MCF 10A (cell line): ENCODE results near the gene BBS5. TPM values are rescaled to one million over a fixed set of nuclear protein-coding genes. Genes with fewer than 3 reads are reported as not detected.

Experiments used
- BruUV-seq: library from RNA; stranded (reverse); fragments of 400-500 nt; replicated peaks from 2 replicates; lab custom pipeline; 2021; lab: Mats Ljungman, UMichigan
- CTCF ChIA-PET: fragments of 300-600 bp; sonication (Branson Sonifier 250); formaldehyde crosslinking; extraction: SDS; loops from one replicate; lab custom pipeline; 2021; ENCODE audit warnings: antibody characterized with exemption, inconsistent platforms; lab: Yijun Ruan, JAX
- POLR2A ChIA-PET: fragments of 300-600, 350-650 bp; sonication (Branson Sonifier 250); formaldehyde crosslinking; extraction: SDS; loops from one replicate; lab custom pipeline; 2020; ENCODE audit warnings: antibody characterized with exemption, inconsistent platforms; lab: Yijun Ruan, JAX
- DNase-seq: peaks from one replicate; pipeline ENCODE4 v3.0.0-alpha.2; 2018; ENCODE audit not compliant: unreplicated experiment
- H3K27ac Mint-ChIP-seq: one replicate; pipeline ENCODE4 v1.8.0; 2022; ENCODE audit warnings: mild to moderate bottlenecking, low read depth, mixed read lengths; ENCODE audit not compliant: unreplicated experiment
- H3K27me3 Mint-ChIP-seq: one replicate; pipeline ENCODE4 v1.8.0; 2022; ENCODE audit warnings: mixed read lengths; ENCODE audit not compliant: insufficient read depth, unreplicated experiment
- H3K36me3 Mint-ChIP-seq: one replicate; pipeline ENCODE4 v1.8.0; 2022; ENCODE audit warnings: mild to moderate bottlenecking, moderate library complexity, mixed read lengths; ENCODE audit not compliant: insufficient read depth, unreplicated experiment
- H3K4me1 Mint-ChIP-seq: one replicate; pipeline ENCODE4 v1.8.0; 2022; ENCODE audit warnings: mixed read lengths; ENCODE audit not compliant: insufficient read depth, unreplicated experiment
- H3K4me3 Mint-ChIP-seq: one replicate; pipeline ENCODE4 v1.8.0; 2022; ENCODE audit warnings: mild to moderate bottlenecking, moderate library complexity, mixed read lengths; ENCODE audit not compliant: unreplicated experiment
- H3K9me3 Mint-ChIP-seq: one replicate; pipeline ENCODE4 v1.8.0; 2022; ENCODE audit warnings: mixed read lengths; ENCODE audit not compliant: unreplicated experiment
- intact Hi-C: fragments of 100-400 bp; cut with micrococcal nuclease; formaldehyde crosslinking; loops from 2 replicates; pipeline ENCODE4 v1.14.1; 2022
- total RNA-seq: library from RNA; stranded (reverse); gene quantifications from 2 replicates; pipeline ENCODE4 v1.2.3, GENCODE V29; 2022
- TF ChIP-seq, protein P1 (sequence below): fragments of 200-600 bp; IDR thresholded peaks from one replicate; pipeline ENCODE4 v1.8.0; 2022; ENCODE audit warnings: antibody characterized with exemption, mild to moderate bottlenecking; ENCODE audit not compliant: unreplicated experiment

BBS5 gene
- total RNA-seq, 1 experiment from 2014 or later, result 9.0 TPM

DNA sequence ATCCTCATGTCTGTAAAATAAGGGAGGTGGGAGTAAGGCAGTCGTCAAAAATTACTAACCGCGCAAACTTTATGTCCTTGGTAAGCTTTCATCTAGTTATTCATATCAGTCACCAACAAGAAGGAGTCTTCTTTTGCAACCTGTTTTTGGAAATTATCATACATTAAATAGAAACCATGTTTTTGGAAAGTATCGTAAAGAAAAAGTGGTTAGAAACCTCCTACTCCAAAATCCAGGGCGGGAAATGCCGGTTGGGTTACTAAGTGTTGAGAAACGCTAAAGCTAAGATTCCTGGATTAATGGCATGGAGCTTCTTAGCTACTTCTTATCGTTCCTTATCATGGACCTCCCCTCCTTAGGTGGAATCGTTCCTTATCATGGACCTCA is 778 bp downstream of the BBS5 start:
- no TSS peak for BruUV-seq
- Mint-ChIP-seq H3K9me3 (no peaks in the 10 kb centered on the region), H3K27me3 (no peaks in the 10 kb centered on the region), H3K36me3 (peaks cover 7% of the 10 kb centered on the region), H3K4me3 (peak overlapping the region; percentile 90), H3K27ac (peak overlapping the region; percentile 71), H3K4me1 (peaks cover 12% of the 10 kb centered on the region)
- intact Hi-C loops, result no loop called here
- ChIA-PET CTCF (interaction anchor here (0.6 to 1.9 kb wide), 12 partner anchors 9 to 346 kb away, joined by 3 to 11 read pairs (median 4); no protein-coding TSS in a partner anchor), POLR2A (interaction anchor here (1.2 to 4.5 kb wide), 4 partner anchors 9 to 254 kb away, joined by 3 to 18 read pairs (median 11); no protein-coding TSS in a partner anchor)
- TF ChIP-seq, protein P1, sequence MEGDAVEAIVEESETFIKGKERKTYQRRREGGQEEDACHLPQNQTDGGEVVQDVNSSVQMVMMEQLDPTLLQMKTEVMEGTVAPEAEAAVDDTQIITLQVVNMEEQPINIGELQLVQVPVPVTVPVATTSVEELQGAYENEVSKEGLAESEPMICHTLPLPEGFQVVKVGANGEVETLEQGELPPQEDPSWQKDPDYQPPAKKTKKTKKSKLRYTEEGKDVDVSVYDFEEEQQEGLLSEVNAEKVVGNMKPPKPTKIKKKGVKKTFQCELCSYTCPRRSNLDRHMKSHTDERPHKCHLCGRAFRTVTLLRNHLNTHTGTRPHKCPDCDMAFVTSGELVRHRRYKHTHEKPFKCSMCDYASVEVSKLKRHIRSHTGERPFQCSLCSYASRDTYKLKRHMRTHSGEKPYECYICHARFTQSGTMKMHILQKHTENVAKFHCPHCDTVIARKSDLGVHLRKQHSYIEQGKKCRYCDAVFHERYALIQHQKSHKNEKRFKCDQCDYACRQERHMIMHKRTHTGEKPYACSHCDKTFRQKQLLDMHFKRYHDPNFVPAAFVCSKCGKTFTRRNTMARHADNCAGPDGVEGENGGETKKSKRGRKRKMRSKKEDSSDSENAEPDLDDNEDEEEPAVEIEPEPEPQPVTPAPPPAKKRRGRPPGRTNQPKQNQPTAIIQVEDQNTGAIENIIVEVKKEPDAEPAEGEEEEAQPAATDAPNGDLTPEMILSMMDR, result no peak
- no peak for DNase-seq

DNA sequence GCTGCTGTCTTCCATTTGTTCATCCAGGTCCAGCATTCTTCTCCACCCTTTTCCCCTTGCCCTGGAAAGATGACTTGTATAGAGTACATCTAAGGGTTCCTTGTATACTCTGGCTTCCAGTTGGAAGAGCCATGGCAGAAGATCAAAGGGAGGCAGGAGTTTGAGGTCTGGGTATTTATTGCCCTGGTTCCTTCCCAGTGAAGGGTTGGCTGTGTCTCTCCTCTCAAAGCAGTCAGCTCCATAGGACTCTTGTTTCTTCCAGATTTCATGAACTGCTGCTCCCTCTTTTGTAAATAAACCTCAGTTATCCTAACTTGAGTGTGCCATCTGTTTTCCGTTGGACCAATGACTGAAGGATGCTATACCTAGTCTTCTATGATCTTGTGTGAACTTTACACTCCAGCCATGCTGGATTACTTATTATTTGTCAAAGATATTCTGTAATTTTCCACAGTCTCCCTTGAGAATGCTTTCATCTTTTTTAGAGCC is 6.4 kb downstream of the BBS5 start:
- no peak overlapping the region for H3K4me3 Mint-ChIP-seq
- CTCF ChIA-PET, result interaction anchor here (0.6 to 1.0 kb wide), 2 partner anchors 22 to 33 kb away, joined by 3 to 8 read pairs; no protein-coding TSS in a partner anchor
- DNase-seq, result no peak
- no peaks in the 10 kb centered on the region for H3K9me3 Mint-ChIP-seq
- no peak overlapping the region for H3K27ac Mint-ChIP-seq
- H3K27me3 Mint-ChIP-seq, result no peaks in the 10 kb centered on the region
- H3K4me1 Mint-ChIP-seq, result peaks cover 7% of the 10 kb centered on the region
- POLR2A ChIA-PET, result interaction anchor here (0.6 to 1.4 kb wide), 2 partner anchors 16 to 106 kb away, joined by 3 to 6 read pairs; no protein-coding TSS in a partner anchor
- TF ChIP-seq, protein P1, result no peak
- no TSS peak for BruUV-seq
- H3K36me3 Mint-ChIP-seq, result peaks cover 25% of the 10 kb centered on the region
- intact Hi-C loops, result no loop called here

DNA sequence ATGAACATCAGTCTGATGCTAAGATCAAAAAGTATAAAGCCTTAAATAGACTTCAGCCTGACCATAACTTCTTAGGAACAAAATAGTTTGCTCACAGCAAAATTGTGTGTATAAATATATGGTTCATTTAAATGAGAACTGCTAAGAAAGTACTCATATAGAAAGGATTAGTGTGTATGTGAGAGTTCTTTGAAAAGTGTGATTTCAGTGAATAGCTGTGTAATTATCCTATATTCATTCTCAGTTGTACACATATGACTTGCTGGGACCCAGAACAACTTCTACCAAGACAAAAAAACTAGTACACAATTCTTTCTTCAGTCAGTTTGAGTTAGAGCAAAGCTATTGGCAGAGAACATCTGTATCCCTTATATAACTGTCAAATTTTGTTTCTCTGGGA is 7.2 kb downstream of the BBS5 start:
- peaks cover 5% of the 10 kb centered on the region for H3K4me1 Mint-ChIP-seq
- POLR2A ChIA-PET, result interaction anchor here (1.0 kb wide), 1 partner anchor 13 kb away, joined by 3 read pairs; no protein-coding TSS in a partner anchor

DNA sequence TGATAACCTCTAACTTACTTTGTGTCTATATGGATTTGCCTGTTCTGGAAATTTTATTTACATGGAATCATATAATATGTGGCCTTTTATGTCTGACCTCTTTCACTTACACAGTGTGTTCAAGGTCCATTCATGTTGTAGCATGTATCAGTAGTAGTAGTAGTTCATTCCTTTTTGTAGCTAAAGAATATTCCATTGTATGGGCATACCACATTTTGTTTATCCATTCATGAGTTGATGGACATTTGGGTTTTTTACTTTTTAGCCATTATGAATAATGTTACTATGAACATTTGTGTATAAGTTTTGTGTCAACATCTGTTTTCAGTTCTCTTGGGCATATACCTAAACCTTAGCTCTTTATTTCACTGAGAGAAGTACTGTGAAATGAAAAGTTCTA is 11.5 kb downstream of the BBS5 start:
- Mint-ChIP-seq H3K9me3 (no peaks in the 10 kb centered on the region), H3K27me3 (no peaks in the 10 kb centered on the region), H3K4me3 (no peak overlapping the region), H3K4me1 (no peaks in the 10 kb centered on the region), H3K27ac (no peak overlapping the region), H3K36me3 (peaks cover 10% of the 10 kb centered on the region)
- POLR2A ChIA-PET, result interaction anchor here (3.9 kb wide), 1 partner anchor 11 kb away, joined by 15 read pairs; the partner anchor contains the start of gene BBS5
- CTCF ChIA-PET, result interaction anchor here (3.5 kb wide), 1 partner anchor 11 kb away, joined by 11 read pairs; the partner anchor contains the start of gene BBS5
- DNase-seq, result no peak
- TF ChIP-seq, protein P1, result no peak
- intact Hi-C loops, result no loop called here
- no TSS peak for BruUV-seq

More for the DNA sequence above, 7.2 kb downstream of the BBS5 start:
- TF ChIP-seq, protein P1, result no peak
- H3K4me3 Mint-ChIP-seq, result no peak overlapping the region
- H3K27me3 Mint-ChIP-seq, result no peaks in the 10 kb centered on the region
- peaks cover 25% of the 10 kb centered on the region for H3K36me3 Mint-ChIP-seq
- no peaks in the 10 kb centered on the region for H3K9me3 Mint-ChIP-seq
- no TSS peak for BruUV-seq
- intact Hi-C loops, result no loop called here
- no peak for DNase-seq
- CTCF ChIA-PET, result no interaction called here
- no peak overlapping the region for H3K27ac Mint-ChIP-seq
